Natural killer cell (primary cell): ENCODE measurements around the gene DIRAS3. TPM values are rescaled to one million over a fixed set of nuclear protein-coding genes. Genes with fewer than 3 reads are reported as not detected.
"Not testable (repeated sequence)": the region's sequence is repeated elsewhere in the genome, so short reads cannot be mapped to it uniquely, and the experiment has no call there.

Experiments
- ATAC-seq, 3 donors: fragments of 150-1000 bp in 2 of 3; fragments of 200-7000 bp in 1 of 3; cut with Tn5 transposase; 1 replicate in 1 of 3; 2 replicates in 2 of 3; pipeline ENCODE4 v1.10.0; 2021; ENCODE audit warnings: mild to moderate bottlenecking in 2 of 3, moderate library complexity in 2 of 3
- DNase-seq, 2 donors: peaks; one replicate each; pipeline versions ENCODE4 v3.0.0 to v3.0.0-alpha.2; 2013 to 2021; ENCODE audit warnings: mixed read lengths in 1 of 2
- H3K27ac ChIP-seq: one replicate; pipeline ENCODE4 v1.5.1; 2013; ENCODE audit warnings: mild to moderate bottlenecking, low read length
- H3K27me3 ChIP-seq: one replicate; pipeline ENCODE4 v1.6.1; 2013; ENCODE audit warnings: low read length; ENCODE audit not compliant: control insufficient read depth, insufficient read depth
- H3K36me3 ChIP-seq: one replicate; pipeline ENCODE4 v1.6.1; 2013; ENCODE audit warnings: low read length; ENCODE audit not compliant: control insufficient read depth, insufficient read depth
- H3K4me1 ChIP-seq: one replicate; pipeline ENCODE4 v1.6.1; 2013; ENCODE audit warnings: low read length; ENCODE audit not compliant: control insufficient read depth, insufficient read depth
- H3K4me3 ChIP-seq: one replicate; pipeline ENCODE4 v1.5.1; 2013; ENCODE audit warnings: low read length
- H3K9me3 ChIP-seq: one replicate; pipeline ENCODE4 v1.6.1; 2013; ENCODE audit warnings: low read length; ENCODE audit not compliant: control insufficient read depth, insufficient read depth
- H3K27ac Mint-ChIP-seq, 2 donors: one replicate each; pipeline ENCODE4 v1.8.0; 2022; ENCODE audit warnings: mild to moderate bottlenecking in 2 of 2, mixed read lengths in 2 of 2, moderate library complexity in 1 of 2
- H3K27me3 Mint-ChIP-seq, 2 donors: one replicate each; pipeline ENCODE4 v1.8.0; 2022; ENCODE audit warnings: low read depth in 2 of 2, mixed read lengths in 2 of 2
- H3K36me3 Mint-ChIP-seq: one replicate; pipeline ENCODE4 v1.8.0; 2022; ENCODE audit warnings: mixed read lengths
- H3K4me1 Mint-ChIP-seq, 2 donors: one replicate each; pipeline ENCODE4 v1.8.0; 2022; ENCODE audit warnings: mixed read lengths in 2 of 2
- H3K4me3 Mint-ChIP-seq: one replicate; pipeline ENCODE4 v1.8.0; 2022; ENCODE audit warnings: mild to moderate bottlenecking, moderate library complexity, mixed read lengths
- H3K9me3 Mint-ChIP-seq, 2 donors: one replicate each; pipeline ENCODE4 v1.8.0; 2022; ENCODE audit warnings: mixed read lengths in 2 of 2
- CTCF ChIP-seq: fragments of 200-600 bp; IDR thresholded peaks from one replicate; pipeline ENCODE4 v1.8.0; 2022; ENCODE audit warnings: antibody characterized with exemption
- WGBS: methylation state at CpG from one replicate; pipeline ENCODE4 v1.1.7; 2013; ENCODE audit warnings: missing lambda C conversion rate; ENCODE audit not compliant: insufficient coverage; 5-methylcytosine and 5-hydroxymethylcytosine counted together
- intact Hi-C: fragments of 100-400 bp; cut with micrococcal nuclease; formaldehyde crosslinking; loops from one replicate; pipeline ENCODE4 v1.14.2; 2022
- total RNA-seq, 4 donors: library from RNA; stranded (reverse); fragments of 120-200 nt in 1 of 4; gene quantifications; one replicate each; pipeline versions ENCODE4 v1.2.3 to v1.2.4, GENCODE V29; 2013 to 2022

Gene DIRAS3
- total RNA-seq, 3 donors from 2014 or later (not counting 1 experiment from before 2014, with no cell fraction given) = not detected

- no peaks in the 10 kb centered on the region for H3K27me3 Mint-ChIP-seq
- 96% methylated on average over 4 of the region's 4 CpGs for WGBS
- no peak overlapping the region for H3K4me3 Mint-ChIP-seq
These were observed 37.1 kb downstream of the DIRAS3 start for GRCh38 chr1:68013351-68013750.

GRCh38 chr1:68011657-68012375, 38.6 kb downstream of the DIRAS3 start:
- H3K4me3 Mint-ChIP-seq = no peak overlapping the region
- no peaks in the 10 kb centered on the region for H3K9me3 Mint-ChIP-seq
- 80% methylated on average over 2 of the region's 2 CpGs for WGBS
- Histone ChIP-seq H3K4me1 (no peaks in the 10 kb centered on the region), H3K27ac (no peak overlapping the region), H3K9me3 (no peaks in the 10 kb centered on the region), H3K36me3 (no peaks in the 10 kb centered on the region), H3K4me3 (no peak overlapping the region), H3K27me3 (no peaks in the 10 kb centered on the region)
- intact Hi-C loops = no loop called here
- ATAC-seq (no peak), DNase-seq (no peak)
- TF ChIP-seq CTCF = no peak
- no peaks in the 10 kb centered on the region for H3K36me3 Mint-ChIP-seq
- H3K27ac Mint-ChIP-seq = no peak overlapping the region
- no peaks in the 10 kb centered on the region for H3K4me1 Mint-ChIP-seq
- H3K27me3 Mint-ChIP-seq = no peaks in the 10 kb centered on the region

More at GRCh38 chr1:68013351-68013750, 37.1 kb downstream of the DIRAS3 start:
- no peaks in the 10 kb centered on the region for H3K36me3 Mint-ChIP-seq
- no peak for ATAC-seq
- no peak for TF ChIP-seq CTCF
- Histone ChIP-seq H3K27ac (no peak overlapping the region), H3K4me3 (no peak overlapping the region), H3K4me1 (no peaks in the 10 kb centered on the region), H3K9me3 (no peaks in the 10 kb centered on the region), H3K36me3 (no peaks in the 10 kb centered on the region), H3K27me3 (no peaks in the 10 kb centered on the region)
- intact Hi-C loops = no loop called here
- H3K4me1 Mint-ChIP-seq = no peaks in the 10 kb centered on the region
- DNase-seq = no peak
- no peak overlapping the region for H3K27ac Mint-ChIP-seq
- H3K9me3 Mint-ChIP-seq = no peaks in the 10 kb centered on the region

- intact Hi-C loops = no loop called here
- 26% methylated on average over 3 of the region's 4 CpGs for WGBS
- ATAC-seq = no peak
- Mint-ChIP-seq H3K9me3 (peaks cover 2 to 6% of the 10 kb centered on the region in 2 donors), H3K36me3 (no peaks in the 10 kb centered on the region), H3K4me3 (no peak overlapping the region), H3K27ac (no peak overlapping the region), H3K4me1 (no peaks in the 10 kb centered on the region), H3K27me3 (peaks cover 0 to 3% of the 10 kb centered on the region in 2 donors)
- DNase-seq = no peak
- Histone ChIP-seq H3K27ac (no peak overlapping the region), H3K9me3 (no peaks in the 10 kb centered on the region), H3K4me3 (no peak overlapping the region), H3K36me3 (no peaks in the 10 kb centered on the region), H3K27me3 (no peaks in the 10 kb centered on the region), H3K4me1 (no peaks in the 10 kb centered on the region)
- TF ChIP-seq CTCF = no peak
These were observed 39.9 kb downstream of the DIRAS3 start for GRCh38 chr1:68010543-68010942.

GRCh38 chr1:68010090-68010489, 40.3 kb downstream of the DIRAS3 start:
- H3K9me3 Mint-ChIP-seq = peaks cover 2 to 6% of the 10 kb centered on the region in 2 donors
- ATAC-seq (no peak), DNase-seq (no peak)
- H3K4me3 ChIP-seq = no peak overlapping the region
- no peaks in the 10 kb centered on the region for H3K4me1 Mint-ChIP-seq
- H3K36me3 ChIP-seq = no peaks in the 10 kb centered on the region
- no peaks in the 10 kb centered on the region for H3K4me1 ChIP-seq
- no peaks in the 10 kb centered on the region for H3K27me3 ChIP-seq
- no peaks in the 10 kb centered on the region for H3K36me3 Mint-ChIP-seq
- TF ChIP-seq CTCF = no peak
- no peak overlapping the region for H3K27ac Mint-ChIP-seq
- H3K27ac ChIP-seq = no peak overlapping the region
- peaks cover 0 to 3% of the 10 kb centered on the region in 2 donors for H3K27me3 Mint-ChIP-seq
- H3K4me3 Mint-ChIP-seq = no peak overlapping the region
- intact Hi-C loops = no loop called here
- no peaks in the 10 kb centered on the region for H3K9me3 ChIP-seq

- H3K27ac ChIP-seq, H3K36me3 ChIP-seq, H3K36me3 Mint-ChIP-seq, H3K4me1 ChIP-seq, H3K27me3 ChIP-seq, H3K27ac Mint-ChIP-seq, H3K9me3 ChIP-seq, H3K4me1 Mint-ChIP-seq, intact Hi-C loops, DNase-seq, ATAC-seq, H3K4me3 ChIP-seq, H3K4me3 Mint-ChIP-seq, H3K27me3 Mint-ChIP-seq: not testable (repeated sequence)
- 85% methylated on average over 2 of the region's 3 CpGs for WGBS
- H3K9me3 Mint-ChIP-seq = peaks cover 8 to 23% of the 10 kb centered on the region in 2 donors
These were observed 46.8 kb downstream of the DIRAS3 start for GRCh38 chr1:68003626-68004025.
